ENCODE data around the gene SIKE1.

The SIKE1 gene

DNA sequence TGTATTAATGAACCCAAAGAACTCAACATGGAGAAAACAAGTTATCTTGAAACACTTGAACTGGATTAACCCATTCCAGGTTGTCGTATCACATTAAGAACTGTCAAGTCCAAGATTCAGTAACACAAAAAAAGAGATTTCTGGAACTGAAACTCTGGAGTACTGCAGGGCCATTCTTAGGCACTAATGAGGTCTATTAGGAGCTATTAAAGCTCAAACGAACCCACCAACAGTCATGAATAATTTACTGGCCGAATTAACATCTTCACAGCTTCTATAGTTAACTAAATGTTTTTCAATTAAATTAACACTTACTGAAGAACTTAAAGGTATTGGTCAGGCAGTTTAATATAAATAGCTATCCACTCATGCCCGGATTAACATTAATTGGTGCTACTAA is 27.3 kb downstream of the SIKE1 start:
- H3K4me3 ChIP-seq (ENCODE audit: low read depth, low read length), result no peak overlapping the region
- TF ChIP-seq CTCF (conservative IDR thresholded peaks at IDR 0.05; ENCODE audit: low read depth, low read length), result no peak
- DNase-seq (ENCODE audit: low read depth), result no peak

- no peak overlapping the region for H3K4me3 ChIP-seq (ENCODE audit: low read depth, low read length)
- no peak for TF ChIP-seq CTCF (conservative IDR thresholded peaks at IDR 0.05; ENCODE audit: low read depth, low read length)
- DNase-seq (ENCODE audit: low read depth), result peak; percentile 21
These were observed 29.7 kb downstream of the SIKE1 start for GRCh38 chr1:114750780-114751179.

DNA sequence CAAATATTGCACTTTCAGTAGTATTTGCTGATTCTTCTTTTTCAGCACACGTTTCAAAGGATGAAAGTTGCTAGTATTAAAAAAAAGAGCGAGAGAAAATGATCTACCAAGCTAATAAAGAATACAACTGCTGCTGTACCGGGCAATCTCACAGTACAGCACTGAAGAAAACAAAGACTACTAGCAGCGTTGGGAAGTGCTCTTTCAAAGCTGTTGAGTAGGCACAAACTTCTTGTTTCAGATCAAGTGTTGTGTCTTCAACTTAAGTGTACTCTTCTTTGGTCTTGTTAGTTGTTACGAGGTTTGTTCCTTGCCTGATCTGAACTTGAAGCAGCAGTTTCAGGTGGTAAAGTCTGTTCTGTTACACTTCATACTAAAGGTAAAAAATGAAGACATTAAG is 30.6 kb downstream of the SIKE1 start:
- DNase-seq (ENCODE audit: low read depth), result no peak
- no peak overlapping the region for H3K4me3 ChIP-seq (ENCODE audit: low read depth, low read length)
- TF ChIP-seq CTCF (conservative IDR thresholded peaks at IDR 0.05; ENCODE audit: low read depth, low read length), result no peak

GRCh38 chr1:114746450-114747121 is 33.9 kb downstream of the SIKE1 start:
- no peak for TF ChIP-seq CTCF (conservative IDR thresholded peaks at IDR 0.05; ENCODE audit: low read depth, low read length)
- no peak for DNase-seq (ENCODE audit: low read depth)
- H3K4me3 ChIP-seq (ENCODE audit: low read depth, low read length), result no peak overlapping the region

DNA sequence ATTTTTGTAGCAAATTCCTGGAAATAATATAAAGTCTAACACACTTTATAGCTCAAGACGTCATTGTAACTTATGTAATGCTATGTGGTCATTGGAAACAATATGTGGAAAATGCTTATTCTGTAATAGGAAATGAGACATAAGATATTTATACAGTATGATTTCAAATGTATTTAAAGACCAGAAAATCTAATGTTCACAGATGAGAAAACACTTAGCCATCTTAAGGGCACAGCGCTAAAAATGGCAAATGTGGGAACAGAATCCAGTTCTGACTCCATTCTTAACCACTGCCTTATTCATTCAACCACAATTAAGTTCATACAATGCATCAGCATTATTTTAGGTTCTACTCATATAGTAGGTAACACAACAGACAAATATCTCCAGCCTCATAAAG is 35.2 kb downstream of the SIKE1 start:
- DNase-seq (ENCODE audit: low read depth), result no peak
- no peak for TF ChIP-seq CTCF (conservative IDR thresholded peaks at IDR 0.05; ENCODE audit: low read depth, low read length)
- no peak overlapping the region for H3K4me3 ChIP-seq (ENCODE audit: low read depth, low read length)

- no peak for TF ChIP-seq CTCF (conservative IDR thresholded peaks at IDR 0.05; ENCODE audit: low read depth, low read length)
- H3K4me3 ChIP-seq (ENCODE audit: low read depth, low read length), result no peak overlapping the region
- DNase-seq (ENCODE audit: low read depth), result no peak
These were observed 38.3 kb downstream of the SIKE1 start for GRCh38 chr1:114741963-114742746.

DNA sequence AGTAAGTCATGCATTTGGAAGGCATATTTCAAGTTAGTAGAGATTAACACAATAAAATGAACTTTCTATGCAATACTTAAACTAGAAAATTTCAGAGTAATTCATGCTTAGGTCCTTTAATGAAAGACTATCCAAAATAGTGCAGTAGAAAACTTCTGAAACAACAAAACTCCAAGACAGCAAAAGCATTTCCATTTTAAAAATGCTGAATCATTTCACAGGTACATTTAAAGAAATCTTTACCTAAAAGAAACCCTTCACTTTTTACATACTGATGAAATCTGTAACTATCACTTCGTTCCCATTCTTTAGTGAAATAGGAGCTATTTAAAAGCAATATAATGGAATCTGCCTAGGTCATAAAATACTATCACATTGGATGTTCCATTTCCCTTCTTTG is 40.2 kb downstream of the SIKE1 start:
- no peak for TF ChIP-seq CTCF (conservative IDR thresholded peaks at IDR 0.05; ENCODE audit: low read depth, low read length)
- no peak for DNase-seq (ENCODE audit: low read depth)
- H3K4me3 ChIP-seq (ENCODE audit: low read depth, low read length), result no peak overlapping the region

All from choroid plexus epithelial cell (primary cell).